Peyer's patch (tissue), 4 donors: Measurements from ENCODE around the gene GRN. TPM values are rescaled to one million over a fixed set of nuclear protein-coding genes. Genes with fewer than 3 reads are reported as not detected.

Experiments used
- DNase-seq, 3 donors: peaks; one replicate each; pipeline ENCODE4 v3.0.0-alpha.2; 2017 to 2019
- H3K27ac ChIP-seq, 4 donors: fragments of 200-600 bp; sonication (generic); one replicate each; pipeline ENCODE4 v1.5.1; 2016 to 2019
- H3K27me3 ChIP-seq, 2 donors: fragments of 200-600 bp; sonication (generic); one replicate each; pipeline ENCODE4 v1.5.1; 2019
- H3K36me3 ChIP-seq, 3 donors: fragments of 200-600 bp; sonication (generic); one replicate each; pipeline ENCODE4 v1.5.1; 2016 to 2019
- H3K4me1 ChIP-seq, 4 donors: fragments of 200-600 bp; sonication (generic); one replicate each; pipeline ENCODE4 v1.5.1; 2016 to 2019
- H3K4me3 ChIP-seq, 4 donors: fragments of 200-600 bp; sonication (generic); 1 replicate in 3 of 4; 2 replicates in 1 of 4; pipeline ENCODE4 v1.5.1; 2016 to 2019; ENCODE audit warnings: mild to moderate bottlenecking in 1 of 4
- H3K9me3 ChIP-seq, 4 donors: fragments of 200-600 bp; sonication (generic); one replicate each; pipeline ENCODE4 v1.5.1; 2016 to 2019; ENCODE audit warnings: mild to moderate bottlenecking in 1 of 4
- CTCF ChIP-seq, 6 experiments: fragments of 450-650 bp in 4 of 6; fragments of 200-600 bp in 2 of 6; sonication (generic) in 1 of 6; IDR thresholded peaks; one replicate each; pipeline ENCODE4 v1.5.1; 2017 to 2019; ENCODE audit warnings: antibody characterized with exemption in 6 of 6, mild to moderate bottlenecking in 3 of 6, moderate library complexity in 1 of 6
- POLR2A ChIP-seq, 2 donors: fragments of 450-650 bp; IDR thresholded peaks; one replicate each; pipeline ENCODE4 v1.5.1; 2017; ENCODE audit warnings: antibody characterized with exemption in 2 of 2, mild to moderate bottlenecking in 2 of 2, moderate library complexity in 2 of 2
- total RNA-seq, 4 donors: library from RNA; depleted of rRNA; stranded (reverse); fragments of >200 nt; gene quantifications; one replicate each; pipeline ENCODE4 v1.1.0, GENCODE V29; 2016

GRN gene
- total RNA-seq, 4 donors from 2014 or later: 145 to 678 (median 492) TPM

DNA sequence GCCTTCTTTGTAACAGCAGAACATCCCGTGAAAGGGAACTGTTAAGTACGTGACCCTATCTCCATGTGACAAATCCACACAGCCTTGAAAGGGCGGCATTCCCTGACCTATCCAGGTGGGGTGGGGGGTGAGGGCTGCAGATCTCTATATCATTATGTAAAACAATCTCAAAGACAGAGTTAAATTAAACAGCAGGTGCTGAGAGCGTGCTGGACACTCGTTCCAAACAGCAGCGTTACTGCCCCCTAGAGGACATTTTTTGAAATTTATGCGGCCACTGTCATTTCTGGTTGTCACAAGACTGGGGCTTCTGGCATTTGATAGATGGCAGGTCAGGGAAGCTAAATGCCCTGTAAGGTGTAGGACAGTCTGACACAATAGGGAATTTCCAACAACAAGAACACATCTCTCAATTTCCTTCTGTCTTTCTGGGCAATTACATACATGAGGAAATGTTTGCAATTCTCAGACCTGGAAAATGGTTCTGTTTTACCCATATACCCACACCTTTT, 13.8 kb upstream of the GRN start:
- H3K27ac ChIP-seq: no peak overlapping the region
- no peaks in the 10 kb centered on the region for H3K9me3 ChIP-seq
- peak; percentile 57 to 92 (median 85) for DNase-seq
- H3K4me3 ChIP-seq: no peak overlapping the region
- H3K36me3 ChIP-seq: no peaks in the 10 kb centered on the region
- H3K4me1 ChIP-seq: peaks cover 0 to 9% (median 4%) of the 10 kb centered on the region in 4 donors
- TF ChIP-seq POLR2A (IDR thresholded peaks at IDR 0.05): no peak
- peak; percentile 76 to 89 (median 82) for TF ChIP-seq CTCF (IDR thresholded peaks at IDR 0.05)
- no peaks in the 10 kb centered on the region for H3K27me3 ChIP-seq

DNA sequence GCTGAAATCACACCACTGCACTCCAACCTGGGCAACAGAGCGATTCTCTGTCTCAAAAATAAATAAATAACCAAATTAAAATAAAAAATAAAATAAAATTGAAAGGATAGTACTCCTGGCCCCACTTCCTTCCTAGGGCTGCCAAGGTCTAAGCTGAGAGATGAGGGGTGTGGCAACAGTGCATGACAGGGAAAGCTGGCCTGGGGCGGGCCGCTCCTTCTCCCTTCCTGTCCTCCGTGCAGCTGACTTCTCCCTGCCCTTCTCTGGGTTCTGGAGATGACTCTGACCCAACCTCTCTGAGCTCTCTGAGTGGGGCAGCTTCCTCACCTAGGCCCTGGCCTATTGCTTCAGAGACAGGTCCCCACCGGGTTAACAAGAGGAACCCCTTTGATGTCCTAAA, 11.7 kb upstream of the GRN start:
- peak in 1 of 3 donors; percentile 44 for DNase-seq
- Histone ChIP-seq H3K4me1 (peaks cover 0 to 5% (median 2%) of the 10 kb centered on the region in 4 donors), H3K27me3 (no peaks in the 10 kb centered on the region), H3K4me3 (no peak overlapping the region), H3K9me3 (no peaks in the 10 kb centered on the region), H3K36me3 (no peaks in the 10 kb centered on the region), H3K27ac (no peak overlapping the region)
- TF ChIP-seq POLR2A (IDR thresholded peaks at IDR 0.05): no peak
- TF ChIP-seq CTCF (IDR thresholded peaks at IDR 0.05): no peak

- no peaks in the 10 kb centered on the region for H3K36me3 ChIP-seq
- H3K4me3 ChIP-seq: no peak overlapping the region
- no peak overlapping the region for H3K27ac ChIP-seq
- H3K27me3 ChIP-seq: no peaks in the 10 kb centered on the region
- peaks cover 0 to 5% (median 2%) of the 10 kb centered on the region in 4 donors for H3K4me1 ChIP-seq
- H3K9me3 ChIP-seq: no peaks in the 10 kb centered on the region
- DNase-seq: no peak
- TF ChIP-seq POLR2A (IDR thresholded peaks at IDR 0.05): no peak
- TF ChIP-seq CTCF (IDR thresholded peaks at IDR 0.05): no peak
Measured at GRCh38 chr17:44334315-44334714, 10.8 kb upstream of the GRN start.

GRCh38 chr17:44334727-44335126, 10.4 kb upstream of the GRN start:
- Histone ChIP-seq H3K4me1 (peaks cover 0 to 5% (median 2%) of the 10 kb centered on the region in 4 donors), H3K9me3 (no peaks in the 10 kb centered on the region), H3K27ac (peak overlapping the region in 1 of 4 donors; percentile 28), H3K4me3 (no peak overlapping the region), H3K27me3 (no peaks in the 10 kb centered on the region), H3K36me3 (no peaks in the 10 kb centered on the region)
- no peak for DNase-seq
- TF ChIP-seq POLR2A (IDR thresholded peaks at IDR 0.05) (no peak), CTCF (IDR thresholded peaks at IDR 0.05) (no peak)

DNA sequence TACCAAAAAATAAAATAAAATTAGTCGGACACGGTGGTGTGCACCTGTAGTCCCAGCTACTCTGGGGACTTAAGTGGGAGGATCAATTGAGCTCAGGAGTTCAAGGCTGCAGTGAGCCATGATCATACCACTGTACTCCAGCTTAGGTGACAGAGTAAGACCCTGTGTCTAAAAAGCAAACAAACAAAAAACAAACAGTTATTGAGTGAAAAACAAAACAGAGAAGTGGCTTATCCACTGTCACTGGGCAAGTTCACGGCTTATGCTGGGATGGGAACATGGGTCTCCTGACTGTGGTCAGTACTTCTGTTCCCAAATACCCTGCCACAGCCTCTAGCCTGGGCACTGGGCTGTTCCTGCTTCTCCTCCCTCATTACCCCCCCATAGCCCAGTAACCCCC, 9.5 kb upstream of the GRN start:
- TF ChIP-seq POLR2A (IDR thresholded peaks at IDR 0.05): no peak
- no peak for TF ChIP-seq CTCF (IDR thresholded peaks at IDR 0.05)
- Histone ChIP-seq H3K4me3 (no peak overlapping the region), H3K36me3 (no peaks in the 10 kb centered on the region), H3K27ac (no peak overlapping the region), H3K4me1 (peaks cover 0 to 5% (median 2%) of the 10 kb centered on the region in 4 donors), H3K27me3 (no peaks in the 10 kb centered on the region), H3K9me3 (no peaks in the 10 kb centered on the region)
- no peak for DNase-seq

DNA sequence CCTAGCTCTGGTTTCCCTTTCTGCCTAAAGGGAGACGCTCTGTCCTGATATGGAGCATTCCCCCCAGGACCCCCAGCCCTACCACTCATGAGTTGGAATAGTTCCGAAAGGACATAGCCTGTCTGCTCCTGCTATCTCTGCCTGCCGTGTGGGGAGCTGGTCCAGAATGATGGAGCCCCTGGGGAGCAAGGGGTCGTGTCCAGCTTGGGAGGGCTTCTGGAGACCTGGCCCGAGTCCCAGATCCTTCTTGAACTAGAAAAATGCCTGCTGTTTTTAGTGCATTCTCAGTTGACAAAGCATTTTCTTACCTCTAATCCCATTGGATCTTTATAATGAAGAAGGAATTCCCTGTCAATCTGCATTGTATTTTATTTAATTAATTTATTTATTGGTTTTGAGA, 9.1 kb upstream of the GRN start:
- peaks cover 0 to 4% (median 1%) of the 10 kb centered on the region in 4 donors for H3K4me1 ChIP-seq
- no peak overlapping the region for H3K4me3 ChIP-seq
- no peaks in the 10 kb centered on the region for H3K36me3 ChIP-seq
- TF ChIP-seq CTCF (IDR thresholded peaks at IDR 0.05) (no peak), POLR2A (IDR thresholded peaks at IDR 0.05) (no peak)
- H3K27ac ChIP-seq: no peak overlapping the region
- DNase-seq: no peak
- no peaks in the 10 kb centered on the region for H3K9me3 ChIP-seq
- no peaks in the 10 kb centered on the region for H3K27me3 ChIP-seq
